ENCODE measurements around the gene C1orf159. TPM values are rescaled to one million over a fixed set of nuclear protein-coding genes. Genes with fewer than 3 reads are reported as not detected.
"Not testable (repeated sequence)": the region's sequence is repeated elsewhere in the genome, so short reads cannot be mapped to it uniquely, and the experiment has no call there.

C1orf159 gene
- total RNA-seq, 2 donors from 2014 or later, result 23.1 to 29.5 TPM

GRCh38 chr1:1143636-1144035 is 27.7 kb upstream of the C1orf159 start:
- no peaks in the 10 kb centered on the region for H3K4me1 ChIP-seq (ENCODE audit: control insufficient read depth, insufficient read depth, low read length)
- Mint-ChIP-seq H3K27ac (no peak overlapping the region), H3K4me1 (peaks cover 1% of the 10 kb centered on the region), H3K36me3 (ENCODE audit: low read depth) (no peaks in the 10 kb centered on the region), H3K9me3 (no peaks in the 10 kb centered on the region), H3K27me3 (ENCODE audit: insufficient read depth) (peaks cover 4% of the 10 kb centered on the region), H3K4me3 (no peak overlapping the region)
- WGBS, 2 experiments (ENCODE audit: insufficient coverage in 1 of 2, insufficient read length in 1 of 2), result 96 to 99% methylated on average over 12 to 14 of the region's 14 CpGs
- H3K9me3 ChIP-seq (ENCODE audit: control insufficient read depth, low read length), result no peaks in the 10 kb centered on the region
- H3K4me3 ChIP-seq (ENCODE audit: low read length), result no peak overlapping the region
- no peak overlapping the region for H3K9ac ChIP-seq (ENCODE audit: extremely low read depth, low read length, poor library complexity, severe bottlenecking)
- H3K36me3 ChIP-seq (ENCODE audit: control insufficient read depth, insufficient read depth, low read length), result no peaks in the 10 kb centered on the region
- no peaks in the 10 kb centered on the region for H3K27me3 ChIP-seq (ENCODE audit: control insufficient read depth, insufficient read depth, low read length, poor library complexity, severe bottlenecking)
- DNase-seq, result no peak
- TF ChIP-seq CTCF (conservative IDR thresholded peaks at IDR 0.05), result no peak
- H3K27ac ChIP-seq (ENCODE audit: low read depth, low read length), result no peak overlapping the region

GRCh38 chr1:1142844-1143243 is 27.0 kb upstream of the C1orf159 start:
- Mint-ChIP-seq H3K9me3 (no peaks in the 10 kb centered on the region), H3K4me1 (peaks cover 1% of the 10 kb centered on the region), H3K27ac (no peak overlapping the region), H3K27me3 (ENCODE audit: insufficient read depth) (peaks cover 5% of the 10 kb centered on the region), H3K36me3 (ENCODE audit: low read depth) (no peaks in the 10 kb centered on the region), H3K4me3 (no peak overlapping the region)
- Histone ChIP-seq H3K4me1 (ENCODE audit: control insufficient read depth, insufficient read depth, low read length) (no peaks in the 10 kb centered on the region), H3K4me3 (ENCODE audit: low read length) (no peak overlapping the region), H3K9ac (ENCODE audit: extremely low read depth, low read length, poor library complexity, severe bottlenecking) (no peak overlapping the region), H3K36me3 (ENCODE audit: control insufficient read depth, insufficient read depth, low read length) (no peaks in the 10 kb centered on the region), H3K27ac (ENCODE audit: low read depth, low read length) (no peak overlapping the region), H3K27me3 (ENCODE audit: control insufficient read depth, insufficient read depth, low read length, poor library complexity, severe bottlenecking) (no peaks in the 10 kb centered on the region), H3K9me3 (ENCODE audit: control insufficient read depth, low read length) (no peaks in the 10 kb centered on the region)
- no peak for DNase-seq
- no peak for TF ChIP-seq CTCF (conservative IDR thresholded peaks at IDR 0.05)
- WGBS, 2 experiments (ENCODE audit: insufficient coverage in 1 of 2, insufficient read length in 1 of 2), result 91 to 97% methylated on average over 16 to 19 of the region's 19 CpGs

GRCh38 chr1:1142352-1142751 is 26.5 kb upstream of the C1orf159 start:
- not testable (repeated sequence) for H3K27me3 ChIP-seq (ENCODE audit: control insufficient read depth, insufficient read depth, low read length, poor library complexity, severe bottlenecking); H3K4me1 Mint-ChIP-seq; H3K4me1 ChIP-seq (ENCODE audit: control insufficient read depth, insufficient read depth, low read length); H3K36me3 Mint-ChIP-seq (ENCODE audit: low read depth); DNase-seq; H3K27ac ChIP-seq (ENCODE audit: low read depth, low read length); H3K4me3 Mint-ChIP-seq; H3K9me3 ChIP-seq (ENCODE audit: control insufficient read depth, low read length); H3K9ac ChIP-seq (ENCODE audit: extremely low read depth, low read length, poor library complexity, severe bottlenecking); H3K4me3 ChIP-seq (ENCODE audit: low read length); H3K27me3 Mint-ChIP-seq (ENCODE audit: insufficient read depth); H3K36me3 ChIP-seq (ENCODE audit: control insufficient read depth, insufficient read depth, low read length); H3K9me3 Mint-ChIP-seq
- peak overlapping the region; percentile 44 for H3K27ac Mint-ChIP-seq
- 49 to 70% methylated on average over 9 to 15 of the region's 15 CpGs for WGBS, 2 experiments (ENCODE audit: insufficient coverage in 1 of 2, insufficient read length in 1 of 2)

- no peak for DNase-seq
- no peaks in the 10 kb centered on the region for H3K36me3 Mint-ChIP-seq (ENCODE audit: low read depth)
- no peak for TF ChIP-seq CTCF (conservative IDR thresholded peaks at IDR 0.05)
- Histone ChIP-seq H3K27me3 (ENCODE audit: control insufficient read depth, insufficient read depth, low read length, poor library complexity, severe bottlenecking) (no peaks in the 10 kb centered on the region), H3K4me3 (ENCODE audit: low read length) (no peak overlapping the region), H3K36me3 (ENCODE audit: control insufficient read depth, insufficient read depth, low read length) (no peaks in the 10 kb centered on the region), H3K9ac (ENCODE audit: extremely low read depth, low read length, poor library complexity, severe bottlenecking) (no peak overlapping the region), H3K4me1 (ENCODE audit: control insufficient read depth, insufficient read depth, low read length) (no peaks in the 10 kb centered on the region), H3K9me3 (ENCODE audit: control insufficient read depth, low read length) (no peaks in the 10 kb centered on the region), H3K27ac (ENCODE audit: low read depth, low read length) (no peak overlapping the region)
- 88 to 90% methylated on average over 8 to 15 of the region's 15 CpGs for WGBS, 2 experiments (ENCODE audit: insufficient coverage in 1 of 2, insufficient read length in 1 of 2)
- H3K4me3 Mint-ChIP-seq, result no peak overlapping the region
- H3K4me1 Mint-ChIP-seq, result peaks cover 1% of the 10 kb centered on the region
- no peaks in the 10 kb centered on the region for H3K9me3 Mint-ChIP-seq
- H3K27me3 Mint-ChIP-seq (ENCODE audit: insufficient read depth), result peaks cover 7% of the 10 kb centered on the region
- no peak overlapping the region for H3K27ac Mint-ChIP-seq
Measured at GRCh38 chr1:1141911-1142250, 26.0 kb upstream of the C1orf159 start.
